Ishikawa (cell line): ENCODE measurements around the gene TTC8.

Source experiments
- CEBPB ChIP-seq: IDR thresholded peaks from 2 replicates; pipeline ENCODE4 v1.6.1; 2012
- CREB1 ChIP-seq: IDR thresholded peaks from 2 replicates; pipeline ENCODE4 v1.6.1; 2012; ENCODE audit warnings: low read depth
- EGR1 ChIP-seq: IDR thresholded peaks from 2 replicates; pipeline ENCODE4 v1.6.1; 2012
- EP300 ChIP-seq: IDR thresholded peaks from 2 replicates; pipeline ENCODE4 v1.6.1; 2012; ENCODE audit warnings: borderline replicate concordance
- FOXM1 ChIP-seq: IDR thresholded peaks from 2 replicates; pipeline ENCODE4 v1.6.1; 2012; ENCODE audit warnings: low read depth, borderline replicate concordance
- NFIC ChIP-seq: IDR thresholded peaks from 2 replicates; pipeline ENCODE4 v1.6.1; 2012
- RAD21 ChIP-seq: IDR thresholded peaks from 2 replicates; pipeline ENCODE4 v1.6.1; 2012; ENCODE audit warnings: low read depth
- TAF1 ChIP-seq: IDR thresholded peaks from 2 replicates; pipeline ENCODE4 v1.6.1; 2012; ENCODE audit warnings: low read depth, mild to moderate bottlenecking
- TCF12 ChIP-seq: IDR thresholded peaks from 2 replicates; pipeline ENCODE4 v1.6.1; 2012; ENCODE audit warnings: low read depth
- TEAD4 ChIP-seq: IDR thresholded peaks from 2 replicates; pipeline ENCODE4 v1.6.1; 2012
- YY1 ChIP-seq: IDR thresholded peaks from 2 replicates; pipeline ENCODE4 v1.6.1; 2012; ENCODE audit warnings: low read depth
- ZBTB7A ChIP-seq: IDR thresholded peaks from 2 replicates; pipeline ENCODE4 v1.6.1; 2012; ENCODE audit warnings: low read depth
- TF ChIP-seq, protein P1 (sequence below): IDR thresholded peaks from 2 replicates; pipeline ENCODE4 v1.6.1; 2012
- TF ChIP-seq, protein P2 (sequence below): IDR thresholded peaks from 2 replicates; pipeline ENCODE4 v1.6.1; 2012; ENCODE audit warnings: low read depth, mild to moderate bottlenecking
- TF ChIP-seq, protein P3 (sequence below): IDR thresholded peaks from 2 replicates; pipeline ENCODE4 v1.6.1; 2012

TTC8 gene

DNA sequence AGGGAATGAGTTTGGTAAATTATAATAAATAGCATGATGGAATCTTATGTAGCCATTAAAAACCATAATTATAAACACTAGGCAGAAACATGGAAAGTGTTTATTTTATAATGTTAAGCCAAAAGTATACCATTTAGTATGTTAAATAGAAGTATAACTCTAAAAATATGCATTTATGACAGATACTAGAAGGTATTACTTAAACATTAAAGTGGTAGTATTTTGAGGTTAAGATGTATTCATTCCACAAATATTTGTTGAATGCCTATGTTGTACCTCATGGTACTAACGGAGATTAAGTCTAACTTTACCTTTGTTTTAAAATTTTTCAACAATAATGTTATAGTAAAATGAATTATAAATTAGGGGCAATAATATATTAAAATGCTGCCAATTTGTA is 24.1 kb downstream of the TTC8 start:
- TF ChIP-seq EGR1 (no peak), TCF12 (no peak), CEBPB (no peak), NFIC (no peak), RAD21 (no peak), EP300 (no peak), TAF1 (no peak)
- TF ChIP-seq, protein P1, sequence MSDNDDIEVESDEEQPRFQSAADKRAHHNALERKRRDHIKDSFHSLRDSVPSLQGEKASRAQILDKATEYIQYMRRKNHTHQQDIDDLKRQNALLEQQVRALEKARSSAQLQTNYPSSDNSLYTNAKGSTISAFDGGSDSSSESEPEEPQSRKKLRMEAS, result no peak
- TF ChIP-seq, protein P2, sequence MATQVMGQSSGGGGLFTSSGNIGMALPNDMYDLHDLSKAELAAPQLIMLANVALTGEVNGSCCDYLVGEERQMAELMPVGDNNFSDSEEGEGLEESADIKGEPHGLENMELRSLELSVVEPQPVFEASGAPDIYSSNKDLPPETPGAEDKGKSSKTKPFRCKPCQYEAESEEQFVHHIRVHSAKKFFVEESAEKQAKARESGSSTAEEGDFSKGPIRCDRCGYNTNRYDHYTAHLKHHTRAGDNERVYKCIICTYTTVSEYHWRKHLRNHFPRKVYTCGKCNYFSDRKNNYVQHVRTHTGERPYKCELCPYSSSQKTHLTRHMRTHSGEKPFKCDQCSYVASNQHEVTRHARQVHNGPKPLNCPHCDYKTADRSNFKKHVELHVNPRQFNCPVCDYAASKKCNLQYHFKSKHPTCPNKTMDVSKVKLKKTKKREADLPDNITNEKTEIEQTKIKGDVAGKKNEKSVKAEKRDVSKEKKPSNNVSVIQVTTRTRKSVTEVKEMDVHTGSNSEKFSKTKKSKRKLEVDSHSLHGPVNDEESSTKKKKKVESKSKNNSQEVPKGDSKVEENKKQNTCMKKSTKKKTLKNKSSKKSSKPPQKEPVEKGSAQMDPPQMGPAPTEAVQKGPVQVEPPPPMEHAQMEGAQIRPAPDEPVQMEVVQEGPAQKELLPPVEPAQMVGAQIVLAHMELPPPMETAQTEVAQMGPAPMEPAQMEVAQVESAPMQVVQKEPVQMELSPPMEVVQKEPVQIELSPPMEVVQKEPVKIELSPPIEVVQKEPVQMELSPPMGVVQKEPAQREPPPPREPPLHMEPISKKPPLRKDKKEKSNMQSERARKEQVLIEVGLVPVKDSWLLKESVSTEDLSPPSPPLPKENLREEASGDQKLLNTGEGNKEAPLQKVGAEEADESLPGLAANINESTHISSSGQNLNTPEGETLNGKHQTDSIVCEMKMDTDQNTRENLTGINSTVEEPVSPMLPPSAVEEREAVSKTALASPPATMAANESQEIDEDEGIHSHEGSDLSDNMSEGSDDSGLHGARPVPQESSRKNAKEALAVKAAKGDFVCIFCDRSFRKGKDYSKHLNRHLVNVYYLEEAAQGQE, result no peak

- TF ChIP-seq TCF12 (no peak), YY1 (no peak), CEBPB (no peak), TAF1 (no peak), ZBTB7A (no peak), FOXM1 (no peak), CREB1 (no peak)
- TF ChIP-seq, protein P2, result no peak
- TF ChIP-seq, protein P3, sequence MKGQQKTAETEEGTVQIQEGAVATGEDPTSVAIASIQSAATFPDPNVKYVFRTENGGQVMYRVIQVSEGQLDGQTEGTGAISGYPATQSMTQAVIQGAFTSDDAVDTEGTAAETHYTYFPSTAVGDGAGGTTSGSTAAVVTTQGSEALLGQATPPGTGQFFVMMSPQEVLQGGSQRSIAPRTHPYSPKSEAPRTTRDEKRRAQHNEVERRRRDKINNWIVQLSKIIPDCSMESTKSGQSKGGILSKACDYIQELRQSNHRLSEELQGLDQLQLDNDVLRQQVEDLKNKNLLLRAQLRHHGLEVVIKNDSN, result no peak
Observed at GRCh38 chr14:88849716-88850115, 25.3 kb downstream of the TTC8 start.

- TF ChIP-seq EP300 (no peak), EGR1 (no peak), NFIC (no peak), YY1 (no peak), ZBTB7A (no peak), FOXM1 (no peak), TAF1 (no peak), TEAD4 (no peak), CEBPB (no peak), CREB1 (no peak)
- TF ChIP-seq, protein P1, result no peak
- TF ChIP-seq, protein P2, result no peak
Observed at GRCh38 chr14:88851587-88851986, 27.1 kb downstream of the TTC8 start.

- no peak for TF ChIP-seq TEAD4
- TF ChIP-seq, protein P2, result no peak
- TF ChIP-seq NFIC, result no peak
- no peak for TF ChIP-seq TCF12
- no peak for TF ChIP-seq CEBPB
- TF ChIP-seq YY1, result no peak
- TF ChIP-seq, protein P3, result no peak
- TF ChIP-seq FOXM1, result no peak
Observed at GRCh38 chr14:88852632-88853031, 28.2 kb downstream of the TTC8 start.
